Activated CD8-positive, alpha-beta memory T cell treated with anti-CD3 and anti-CD28 coated beads, Interleukin-2, amount 50 U/mL, for 24 hours (primary cell): ENCODE results near the gene CDC42EP5.
"Not testable (repeated sequence)": the region's sequence is repeated elsewhere in the genome, so short reads cannot be mapped to it uniquely, and the experiment has no call there.

Experiments
- DNase-seq: peaks from one replicate; pipeline ENCODE4 v3.0.0-alpha.2; 2020; ENCODE audit errors: extremely low read depth

The CDC42EP5 gene

GRCh38 chr19:54489341-54489740 lies 16.2 kb upstream of the CDC42EP5 start:
- no peak for DNase-seq

GRCh38 chr19:54485851-54486250 lies 12.8 kb upstream of the CDC42EP5 start:
- no peak for DNase-seq

GRCh38 chr19:54484451-54484850 lies 11.4 kb upstream of the CDC42EP5 start:
- no peak for DNase-seq

- DNase-seq, result no peak
Observed at GRCh38 chr19:54482889-54483288, 9.8 kb upstream of the CDC42EP5 start.

GRCh38 chr19:54481326-54481930 lies 8.3 kb upstream of the CDC42EP5 start:
- DNase-seq, result no peak

GRCh38 chr19:54480051-54480450 lies 7.0 kb upstream of the CDC42EP5 start:
- no peak for DNase-seq

GRCh38 chr19:54478677-54479266 lies 5.7 kb upstream of the CDC42EP5 start:
- DNase-seq, result no peak

GRCh38 chr19:54477650-54478049 lies 4.6 kb upstream of the CDC42EP5 start:
- DNase-seq, result no peak

GRCh38 chr19:54475706-54476105 lies 2.6 kb upstream of the CDC42EP5 start:
- no peak for DNase-seq

- no peak for DNase-seq
Observed at GRCh38 chr19:54473892-54474372, 836 bp upstream of the CDC42EP5 start.

- no peak for DNase-seq
Observed at GRCh38 chr19:54470991-54471782, 1.9 kb downstream of the CDC42EP5 start.

GRCh38 chr19:54470276-54470887 lies 2.7 kb downstream of the CDC42EP5 start:
- no peak for DNase-seq

- DNase-seq, result no peak
Observed at GRCh38 chr19:54469496-54469934, 3.6 kb downstream of the CDC42EP5 start.

GRCh38 chr19:54466110-54466480 lies 7.0 kb downstream of the CDC42EP5 start:
- not testable (repeated sequence) for DNase-seq

GRCh38 chr19:54465426-54466109 lies 7.5 kb downstream of the CDC42EP5 start:
- no peak for DNase-seq

- no peak for DNase-seq
Observed at GRCh38 chr19:54464630-54465425, 8.3 kb downstream of the CDC42EP5 start.

GRCh38 chr19:54464044-54464629 lies 9.0 kb downstream of the CDC42EP5 start:
- peak; percentile 75 for DNase-seq

- peak; percentile 93 for DNase-seq
Observed at GRCh38 chr19:54463531-54464043, 9.5 kb downstream of the CDC42EP5 start, which contains the start of gene LENG9. Gene LENG9, minus strand, starts transcription at chr19:54463778. Its CDS starts 252 bp downstream, at chr19:54463526.

GRCh38 chr19:54462655-54463530 lies 10.2 kb downstream of the CDC42EP5 start:
- DNase-seq, result no peak
